B cell (primary cell): ENCODE data around the gene S1PR3. TPM values are rescaled to one million over a fixed set of nuclear protein-coding genes. Genes with fewer than 3 reads are reported as not detected.

Experiments
- ATAC-seq: fragments of 200-7000 bp; cut with Tn5 transposase; one replicate; pipeline ENCODE4 v1.10.0; 2021; ENCODE audit warnings: low read depth, mild to moderate bottlenecking, moderate number of reproducible peaks, moderate library complexity
- CTCF ChIA-PET: fragments of 350-600 bp; sonication (Branson Sonifier 250); formaldehyde crosslinking; loops from one replicate; lab custom pipeline; 2021; ENCODE audit warnings: antibody characterized with exemption, inconsistent platforms; lab: Charles Lee
- POLR2A ChIA-PET: fragments of 350-600 bp; sonication (Branson Sonifier 250); formaldehyde crosslinking; loops from one replicate; lab custom pipeline; 2021; ENCODE audit warnings: antibody characterized with exemption; lab: Charles Lee
- DNase-seq: peaks from one replicate; pipeline ENCODE4 v3.0.0; 2013
- H2AFZ ChIP-seq: 2 replicates; pipeline ENCODE4 v1.6.1; 2012; ENCODE audit warnings: mild to moderate bottlenecking, low read depth, low read length; ENCODE audit not compliant: insufficient read depth, poor library complexity, severe bottlenecking
- H3K27ac ChIP-seq, 2 donors: 1 replicate in 1 of 2; 2 replicates in 1 of 2; pipeline ENCODE4 v1.5.1; 2012 to 2013; ENCODE audit warnings: low read length in 2 of 2, mild to moderate bottlenecking in 2 of 2, moderate library complexity in 1 of 2
- H3K27me3 ChIP-seq, 4 experiments: fragments of 200-600 bp in 1 of 4; sonication (generic) in 1 of 4; replicated peaks in 1 of 4; 1 replicate in 2 of 4; 2 replicates in 2 of 4; pipeline versions ENCODE4 v1.6.1 to v1.7.0; 2013 to 2016; ENCODE audit warnings: low read length in 3 of 4, mild to moderate bottlenecking in 2 of 4, mixed read lengths in 1 of 4, moderate library complexity in 1 of 4; ENCODE audit not compliant: insufficient read depth in 4 of 4, control insufficient read depth in 3 of 4; ENCODE audit errors: control extremely low read depth in 1 of 4
- H3K36me3 ChIP-seq, 2 experiments: replicated peaks in 1 of 2; 1 replicate in 1 of 2; 2 replicates in 1 of 2; pipeline versions ENCODE4 v1.6.1 to v1.7.1; 2013; ENCODE audit warnings: low read length in 1 of 2; ENCODE audit not compliant: insufficient read depth in 2 of 2, control insufficient read depth in 1 of 2; ENCODE audit errors: control extremely low read depth in 1 of 2, extremely low read depth in 1 of 2
- H3K4me1 ChIP-seq, 2 donors: fragments of 200-600 bp in 1 of 2; sonication (generic) in 1 of 2; 1 replicate in 1 of 2; 2 replicates in 1 of 2; pipeline versions ENCODE4 v1.5.1 to v1.6.1; 2013 to 2017; ENCODE audit warnings: low read length in 2 of 2; ENCODE audit not compliant: control insufficient read depth in 2 of 2, insufficient read depth in 2 of 2
- H3K4me2 ChIP-seq: replicated peaks from 2 replicates; pipeline ENCODE3; 2012; ENCODE audit warnings: mild to moderate bottlenecking, low read depth, low read length; ENCODE audit not compliant: poor library complexity, severe bottlenecking
- H3K4me3 ChIP-seq, 5 experiments: fragments of 200-600 bp in 1 of 5; sonication (generic) in 1 of 5; 1 replicate in 3 of 5; 2 replicates in 2 of 5; pipeline versions ENCODE4 v1.5.1 to v1.7.0; 2011 to 2016; ENCODE audit warnings: low read length in 4 of 5, mild to moderate bottlenecking in 4 of 5, low read depth in 2 of 5, control low read depth in 1 of 5, moderate library complexity in 1 of 5; ENCODE audit not compliant: insufficient read depth in 1 of 5; ENCODE audit errors: control extremely low read depth in 1 of 5, extremely low read depth in 1 of 5
- H3K79me2 ChIP-seq: fragments of 200-600 bp; sonication (generic); one replicate; pipeline ENCODE4 v1.6.0; 2016; ENCODE audit warnings: low read length; ENCODE audit not compliant: control insufficient read depth, insufficient read depth
- H3K9ac ChIP-seq: fragments of 200-600 bp; sonication (generic); 2 replicates; pipeline ENCODE4 v1.6.1; 2017; ENCODE audit warnings: mild to moderate bottlenecking, low read length, moderate library complexity
- H3K9me3 ChIP-seq, 3 donors: one replicate each; pipeline versions ENCODE4 v1.6.1 to v1.7.1; 2013; ENCODE audit warnings: low read length in 2 of 3; ENCODE audit not compliant: control insufficient read depth in 2 of 3, insufficient read depth in 1 of 3; ENCODE audit errors: control extremely low read depth in 1 of 3
- H4K20me1 ChIP-seq: 2 replicates; pipeline ENCODE4 v1.6.0; 2012; ENCODE audit warnings: mild to moderate bottlenecking, low read length; ENCODE audit not compliant: insufficient read depth, control insufficient read depth, poor library complexity, severe bottlenecking
- H3K27ac Mint-ChIP-seq: one replicate; pipeline ENCODE4 v1.8.0; 2021; ENCODE audit warnings: mixed read lengths
- H3K27me3 Mint-ChIP-seq: one replicate; pipeline ENCODE4 v1.8.0; 2021; ENCODE audit warnings: mixed read lengths
- H3K4me1 Mint-ChIP-seq: one replicate; pipeline ENCODE4 v1.8.0; 2021; ENCODE audit warnings: mixed read lengths
- H3K4me3 Mint-ChIP-seq: one replicate; pipeline ENCODE4 v1.8.0; 2021; ENCODE audit warnings: mixed read lengths
- H3K9me3 Mint-ChIP-seq: one replicate; pipeline ENCODE4 v1.8.0; 2022; ENCODE audit warnings: mixed read lengths; ENCODE audit not compliant: insufficient read depth
- CTCF ChIP-seq: fragments of 200-600 bp; IDR thresholded peaks from one replicate; pipeline ENCODE4 v1.8.0; 2022; ENCODE audit warnings: antibody characterized with exemption, mild to moderate bottlenecking
- EZH2 ChIP-seq: IDR thresholded peaks from 2 replicates; pipeline ENCODE4 v1.6.1; 2012; ENCODE audit warnings: borderline replicate concordance, low read depth, mild to moderate bottlenecking, moderate library complexity, low read length; ENCODE audit not compliant: insufficient read depth, poor library complexity, severe bottlenecking
- WGBS: methylation state at CpG from one replicate; pipeline ENCODE4 v1.1.5; 2013; ENCODE audit warnings: missing lambda C conversion rate; ENCODE audit not compliant: insufficient coverage; 5-methylcytosine and 5-hydroxymethylcytosine counted together
- intact Hi-C: fragments of 100-400 bp; cut with micrococcal nuclease; formaldehyde crosslinking; loops from one replicate; pipeline ENCODE4 v1.10.0; 2022
- polyA plus RNA-seq: library from polyadenylated mRNA; depleted of rRNA; stranded (reverse); fragments of >200 nt; gene quantifications from 2 replicates; pipeline ENCODE4 v1.2.3, GENCODE V29; 2012
- total RNA-seq, 2 donors: library from RNA; stranded (reverse); fragments of 120-200 nt in 1 of 2; gene quantifications; 1 replicate in 1 of 2; 2 replicates in 1 of 2; pipeline versions ENCODE4 v1.2.3 to v1.2.4, GENCODE V29; 2013 to 2022

Gene S1PR3
- total and polyA plus RNA-seq, 2 donors (not counting 1 experiment from before 2014, with no cell fraction given), result 0.25 TPM; not detected in 1

GRCh38 chr9:88994469-88995199, 3.4 kb downstream of the S1PR3 start:
- Histone ChIP-seq H2AFZ (no peak overlapping the region), H3K36me3 (no peaks in the 10 kb centered on the region), H3K9ac (no peak overlapping the region), H4K20me1 (no peaks in the 10 kb centered on the region), H3K27ac (no peak overlapping the region), H3K4me2 (no peak overlapping the region), H3K4me1 (peaks cover 9 to 12% of the 10 kb centered on the region in 2 donors), H3K79me2 (no peaks in the 10 kb centered on the region), H3K4me3 (no peak overlapping the region), H3K9me3 (no peaks in the 10 kb centered on the region), H3K27me3 (peaks cover 0 to 41% (median 19%) of the 10 kb centered on the region in 4 experiments)
- TF ChIP-seq CTCF (no peak), EZH2 (no peak)
- Mint-ChIP-seq H3K27me3 (peaks cover 39% of the 10 kb centered on the region), H3K4me3 (no peak overlapping the region), H3K27ac (no peak overlapping the region), H3K4me1 (peaks cover 8% of the 10 kb centered on the region), H3K9me3 (no peaks in the 10 kb centered on the region)
- ChIA-PET CTCF (no interaction called here), POLR2A (no interaction called here)
- DNase-seq (no peak), ATAC-seq (no peak)
- intact Hi-C loops, result no loop called here
- 100% methylated on average over 3 of the region's 9 CpGs for WGBS

- Histone ChIP-seq H3K27ac (no peak overlapping the region), H3K79me2 (no peaks in the 10 kb centered on the region), H3K27me3 (peaks cover 0 to 36% (median 18%) of the 10 kb centered on the region in 4 experiments), H3K4me3 (no peak overlapping the region), H2AFZ (no peak overlapping the region), H4K20me1 (no peaks in the 10 kb centered on the region), H3K4me2 (no peak overlapping the region), H3K4me1 (peaks cover 8 to 9% of the 10 kb centered on the region in 2 donors), H3K9ac (no peak overlapping the region), H3K36me3 (no peaks in the 10 kb centered on the region), H3K9me3 (no peaks in the 10 kb centered on the region)
- Mint-ChIP-seq H3K4me1 (peaks cover 6% of the 10 kb centered on the region), H3K4me3 (no peak overlapping the region), H3K27ac (no peak overlapping the region), H3K9me3 (no peaks in the 10 kb centered on the region), H3K27me3 (peaks cover 38% of the 10 kb centered on the region)
- CTCF ChIA-PET, result no interaction called here
- intact Hi-C loops, result no loop called here
- WGBS, result no CpG with 5 or more reads among the region's 6 CpGs
- POLR2A ChIA-PET, result no interaction called here
- ATAC-seq (no peak), DNase-seq (no peak)
- no peak for TF ChIP-seq CTCF
- TF ChIP-seq EZH2, result no peak
These were observed 3.9 kb downstream of the S1PR3 start for GRCh38 chr9:88995200-88995577.
